Neural cell (in vitro differentiated cells): ENCODE data around the gene KRT86.

Experiments used
- EZH2 ChIP-seq: fragments of 200-600, 300-800 bp; shearing (Covaris generic), sonication (generic); IDR thresholded peaks from 2 replicates; pipeline ENCODE4 v1.6.1; 2014; ENCODE audit warnings: antibody characterized with exemption, low read length, borderline replicate concordance, mild to moderate bottlenecking; ENCODE audit not compliant: insufficient read depth, poor library complexity, severe bottlenecking
- TF ChIP-seq, protein P1 (sequence below): fragments of 450-650 bp; IDR thresholded peaks from 2 replicates; pipeline ENCODE4 v1.5.1; 2014; ENCODE audit warnings: antibody characterized with exemption, mild to moderate bottlenecking, moderate library complexity; ENCODE audit not compliant: poor library complexity, severe bottlenecking
- TF ChIP-seq, protein P2 (sequence below): IDR thresholded peaks from 2 replicates; pipeline ENCODE4 v1.6.1; 2012; ENCODE audit warnings: borderline replicate concordance

DNA sequence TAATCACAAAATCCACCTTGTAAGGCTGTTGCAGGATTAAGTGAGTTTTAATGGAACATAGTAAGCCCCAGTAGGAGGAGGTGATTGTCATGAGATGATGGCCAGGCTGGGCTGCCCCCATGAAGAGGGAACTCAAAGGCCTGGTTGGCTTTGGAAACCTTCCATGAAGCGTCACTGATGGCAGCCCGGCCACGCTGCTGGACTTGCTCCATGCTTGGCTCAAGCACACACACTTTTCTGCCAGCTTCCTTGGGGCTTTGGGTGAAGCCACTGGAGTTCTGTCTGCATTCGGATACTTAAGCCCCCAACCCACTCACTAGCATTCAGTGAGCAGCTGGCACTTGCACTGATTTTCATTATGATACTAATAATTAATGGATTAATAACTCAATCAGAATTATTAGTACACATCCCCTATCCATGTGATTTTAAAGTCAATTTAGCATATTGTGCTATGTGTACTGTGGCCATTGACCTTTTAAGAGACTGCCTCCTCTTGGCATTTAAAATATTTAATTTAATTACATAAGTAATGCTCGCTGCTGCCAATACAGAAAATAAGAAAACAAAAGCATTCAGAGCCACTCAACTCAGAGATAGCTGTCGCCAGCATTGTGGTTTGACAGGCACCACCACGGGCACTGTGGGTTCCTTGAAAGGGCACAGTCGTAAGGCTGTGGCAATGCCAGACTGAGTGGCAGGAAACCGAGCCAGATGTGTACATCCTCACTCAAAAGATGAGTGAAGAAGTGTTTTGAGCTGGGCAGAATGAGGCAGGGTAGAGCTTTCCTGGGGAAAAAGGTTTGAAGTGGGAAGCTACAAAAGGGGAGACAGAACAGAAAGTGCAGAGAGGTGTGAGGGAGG lies 77.0 kb downstream of the KRT86 start:
- no peak for TF ChIP-seq EZH2
- TF ChIP-seq, protein P1, sequence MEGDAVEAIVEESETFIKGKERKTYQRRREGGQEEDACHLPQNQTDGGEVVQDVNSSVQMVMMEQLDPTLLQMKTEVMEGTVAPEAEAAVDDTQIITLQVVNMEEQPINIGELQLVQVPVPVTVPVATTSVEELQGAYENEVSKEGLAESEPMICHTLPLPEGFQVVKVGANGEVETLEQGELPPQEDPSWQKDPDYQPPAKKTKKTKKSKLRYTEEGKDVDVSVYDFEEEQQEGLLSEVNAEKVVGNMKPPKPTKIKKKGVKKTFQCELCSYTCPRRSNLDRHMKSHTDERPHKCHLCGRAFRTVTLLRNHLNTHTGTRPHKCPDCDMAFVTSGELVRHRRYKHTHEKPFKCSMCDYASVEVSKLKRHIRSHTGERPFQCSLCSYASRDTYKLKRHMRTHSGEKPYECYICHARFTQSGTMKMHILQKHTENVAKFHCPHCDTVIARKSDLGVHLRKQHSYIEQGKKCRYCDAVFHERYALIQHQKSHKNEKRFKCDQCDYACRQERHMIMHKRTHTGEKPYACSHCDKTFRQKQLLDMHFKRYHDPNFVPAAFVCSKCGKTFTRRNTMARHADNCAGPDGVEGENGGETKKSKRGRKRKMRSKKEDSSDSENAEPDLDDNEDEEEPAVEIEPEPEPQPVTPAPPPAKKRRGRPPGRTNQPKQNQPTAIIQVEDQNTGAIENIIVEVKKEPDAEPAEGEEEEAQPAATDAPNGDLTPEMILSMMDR, result no peak
- TF ChIP-seq, protein P2, sequence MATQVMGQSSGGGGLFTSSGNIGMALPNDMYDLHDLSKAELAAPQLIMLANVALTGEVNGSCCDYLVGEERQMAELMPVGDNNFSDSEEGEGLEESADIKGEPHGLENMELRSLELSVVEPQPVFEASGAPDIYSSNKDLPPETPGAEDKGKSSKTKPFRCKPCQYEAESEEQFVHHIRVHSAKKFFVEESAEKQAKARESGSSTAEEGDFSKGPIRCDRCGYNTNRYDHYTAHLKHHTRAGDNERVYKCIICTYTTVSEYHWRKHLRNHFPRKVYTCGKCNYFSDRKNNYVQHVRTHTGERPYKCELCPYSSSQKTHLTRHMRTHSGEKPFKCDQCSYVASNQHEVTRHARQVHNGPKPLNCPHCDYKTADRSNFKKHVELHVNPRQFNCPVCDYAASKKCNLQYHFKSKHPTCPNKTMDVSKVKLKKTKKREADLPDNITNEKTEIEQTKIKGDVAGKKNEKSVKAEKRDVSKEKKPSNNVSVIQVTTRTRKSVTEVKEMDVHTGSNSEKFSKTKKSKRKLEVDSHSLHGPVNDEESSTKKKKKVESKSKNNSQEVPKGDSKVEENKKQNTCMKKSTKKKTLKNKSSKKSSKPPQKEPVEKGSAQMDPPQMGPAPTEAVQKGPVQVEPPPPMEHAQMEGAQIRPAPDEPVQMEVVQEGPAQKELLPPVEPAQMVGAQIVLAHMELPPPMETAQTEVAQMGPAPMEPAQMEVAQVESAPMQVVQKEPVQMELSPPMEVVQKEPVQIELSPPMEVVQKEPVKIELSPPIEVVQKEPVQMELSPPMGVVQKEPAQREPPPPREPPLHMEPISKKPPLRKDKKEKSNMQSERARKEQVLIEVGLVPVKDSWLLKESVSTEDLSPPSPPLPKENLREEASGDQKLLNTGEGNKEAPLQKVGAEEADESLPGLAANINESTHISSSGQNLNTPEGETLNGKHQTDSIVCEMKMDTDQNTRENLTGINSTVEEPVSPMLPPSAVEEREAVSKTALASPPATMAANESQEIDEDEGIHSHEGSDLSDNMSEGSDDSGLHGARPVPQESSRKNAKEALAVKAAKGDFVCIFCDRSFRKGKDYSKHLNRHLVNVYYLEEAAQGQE, result no peak
